ENCODE results near the gene DEPDC5. TPM values are rescaled to one million over a fixed set of nuclear protein-coding genes. Genes with fewer than 3 reads are reported as not detected.

Gene DEPDC5
- total RNA-seq, 1 experiment from 2014 or later = 7.9 TPM

DNA sequence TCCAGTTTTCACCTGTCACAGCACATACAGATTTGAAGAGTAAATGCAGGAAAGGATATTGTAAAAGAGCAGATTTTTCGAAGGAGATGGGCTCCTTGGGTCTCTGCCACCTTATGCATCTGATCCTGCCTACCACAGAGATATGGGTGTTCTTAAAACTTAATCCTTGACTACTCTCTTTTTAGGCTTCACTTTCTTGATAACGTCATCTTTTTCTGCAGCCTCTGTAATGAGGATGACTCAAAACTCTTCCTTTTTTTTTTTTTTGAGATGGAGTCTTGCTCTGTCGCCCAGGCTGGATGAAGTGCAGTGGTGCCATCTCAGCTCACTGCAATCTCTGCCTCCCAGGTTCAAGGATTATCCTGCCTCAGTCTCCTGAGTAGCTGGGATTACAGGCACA is 11.7 kb upstream of the DEPDC5 start:
- POLR2A ChIA-PET (ENCODE audit: unreplicated experiment) = no interaction called here
- BruUV-seq (replicated peaks) = no TSS peak
- Histone ChIP-seq H3K27me3 (ENCODE audit: low read length) (no peaks in the 10 kb centered on the region), H3K79me2 (ENCODE audit: low read length) (peaks cover 45% of the 10 kb centered on the region), H2AFZ (ENCODE audit: low read length) (no peak overlapping the region), H3K9ac (ENCODE audit: low read length) (no peak overlapping the region), H3K9me2 (replicated peaks; ENCODE audit: low read length) (no peaks in the 10 kb centered on the region), H4K20me1 (ENCODE audit: low read length) (no peaks in the 10 kb centered on the region), H3K27ac (ENCODE audit: low read length) (no peak overlapping the region), H3K9me3 (ENCODE audit: low read length) (no peaks in the 10 kb centered on the region), H3K4me3 (ENCODE audit: low read length) (no peak overlapping the region), H3K4me2 (ENCODE audit: low read length) (no peak overlapping the region), H3K36me3 (ENCODE audit: low read depth, low read length) (peaks cover 7% of the 10 kb centered on the region; the same call in 1 of the 2 replicates), H3K4me1 (ENCODE audit: insufficient read depth, low read length) (no peaks in the 10 kb centered on the region), H3F3A (ENCODE audit: low read length, unreplicated experiment) (no peaks in the 10 kb centered on the region)
- CTCF ChIA-PET = no interaction called here
- DNase-seq (no peak), ATAC-seq (no peak)
- intact Hi-C loops (cut with micrococcal nuclease) = no loop called here
- TF ChIP-seq EZH2 (IDR thresholded peaks at IDR 0.05; ENCODE audit: low read length, unreplicated experiment) (no peak), EZH2phosphoT487 (IDR thresholded peaks at IDR 0.05; ENCODE audit: borderline replicate concordance, low read length) (no peak), CTCF (conservative IDR thresholded peaks at IDR 0.05; ENCODE audit: low read depth, low read length) (no peak)

GRCh38 chr22:31742682-31743081 is 11.1 kb upstream of the DEPDC5 start:
- Histone ChIP-seq H2AFZ (ENCODE audit: low read length) (no peak overlapping the region), H3K4me2 (ENCODE audit: low read length) (no peak overlapping the region), H3K9me2 (replicated peaks; ENCODE audit: low read length) (no peaks in the 10 kb centered on the region), H3K27ac (ENCODE audit: low read length) (no peak overlapping the region), H3K9me3 (ENCODE audit: low read length) (no peaks in the 10 kb centered on the region), H3K4me3 (ENCODE audit: low read length) (no peak overlapping the region), H4K20me1 (ENCODE audit: low read length) (no peaks in the 10 kb centered on the region), H3F3A (ENCODE audit: low read length, unreplicated experiment) (no peaks in the 10 kb centered on the region), H3K36me3 (ENCODE audit: low read depth, low read length) (peaks cover 7% of the 10 kb centered on the region; the same call in 1 of the 2 replicates), H3K4me1 (ENCODE audit: insufficient read depth, low read length) (no peaks in the 10 kb centered on the region), H3K79me2 (ENCODE audit: low read length) (peaks cover 50% of the 10 kb centered on the region), H3K27me3 (ENCODE audit: low read length) (no peaks in the 10 kb centered on the region), H3K9ac (ENCODE audit: low read length) (no peak overlapping the region)
- POLR2A ChIA-PET (ENCODE audit: unreplicated experiment) = no interaction called here
- ATAC-seq (no peak), DNase-seq (no peak)
- intact Hi-C loops (cut with micrococcal nuclease) = no loop called here
- TF ChIP-seq EZH2phosphoT487 (IDR thresholded peaks at IDR 0.05; ENCODE audit: borderline replicate concordance, low read length) (no peak), CTCF (conservative IDR thresholded peaks at IDR 0.05; ENCODE audit: low read depth, low read length) (no peak), EZH2 (IDR thresholded peaks at IDR 0.05; ENCODE audit: low read length, unreplicated experiment) (no peak)
- CTCF ChIA-PET = no interaction called here
- BruUV-seq (replicated peaks) = no TSS peak

DNA sequence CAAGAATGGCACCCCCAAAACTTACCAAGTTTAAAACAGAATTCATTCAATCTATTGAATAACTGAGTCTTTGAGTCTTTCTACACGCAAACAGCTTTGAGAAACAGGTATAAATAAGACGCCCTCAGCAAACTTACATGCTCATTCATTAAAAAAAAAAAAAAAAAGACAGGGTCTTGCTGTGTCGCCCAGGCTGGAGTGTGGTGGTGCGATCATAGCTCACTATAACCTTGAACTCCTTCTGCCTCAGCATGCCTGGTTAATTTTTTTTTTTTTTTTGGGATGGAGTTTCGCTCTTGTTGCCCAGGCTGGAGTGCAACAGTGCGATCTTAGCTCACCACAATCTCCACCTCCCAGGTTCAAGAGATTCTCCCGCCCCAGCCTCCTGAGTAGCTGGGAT is 9.9 kb upstream of the DEPDC5 start:
- peaks cover 57% of the 10 kb centered on the region for H3K79me2 ChIP-seq (ENCODE audit: low read length)
- DNase-seq (no peak), ATAC-seq (no peak)
- POLR2A ChIA-PET (ENCODE audit: unreplicated experiment) = no interaction called here
- H3K9ac ChIP-seq (ENCODE audit: low read length) = no peak overlapping the region
- no peaks in the 10 kb centered on the region for H3K27me3 ChIP-seq (ENCODE audit: low read length)
- peaks cover 4% of the 10 kb centered on the region; the same call in 1 of the 2 replicates for H3K36me3 ChIP-seq (ENCODE audit: low read depth, low read length)
- BruUV-seq (replicated peaks) = no TSS peak
- no peak overlapping the region for H2AFZ ChIP-seq (ENCODE audit: low read length)
- no peak overlapping the region for H3K4me3 ChIP-seq (ENCODE audit: low read length)
- intact Hi-C loops (cut with micrococcal nuclease) = no loop called here
- TF ChIP-seq EZH2phosphoT487 (IDR thresholded peaks at IDR 0.05; ENCODE audit: borderline replicate concordance, low read length) (no peak), EZH2 (IDR thresholded peaks at IDR 0.05; ENCODE audit: low read length, unreplicated experiment) (no peak), CTCF (conservative IDR thresholded peaks at IDR 0.05; ENCODE audit: low read depth, low read length) (no peak)
- H4K20me1 ChIP-seq (ENCODE audit: low read length) = no peaks in the 10 kb centered on the region
- H3K9me2 ChIP-seq (replicated peaks; ENCODE audit: low read length) = no peaks in the 10 kb centered on the region
- H3K27ac ChIP-seq (ENCODE audit: low read length) = no peak overlapping the region
- no peaks in the 10 kb centered on the region for H3K9me3 ChIP-seq (ENCODE audit: low read length)
- H3K4me2 ChIP-seq (ENCODE audit: low read length) = no peak overlapping the region
- peaks cover 10% of the 10 kb centered on the region; the same call in 1 of the 2 replicates for H3K4me1 ChIP-seq (ENCODE audit: insufficient read depth, low read length)
- H3F3A ChIP-seq (ENCODE audit: low read length, unreplicated experiment) = no peaks in the 10 kb centered on the region
- CTCF ChIA-PET = no interaction called here
